Measurements from ENCODE around the gene SPG11.
"Not testable (repeated sequence)": the region's sequence is repeated elsewhere in the genome, so short reads cannot be mapped to it uniquely, and the experiment has no call there.

The SPG11 gene

GRCh38 chr15:44584162-44584749 lies 79.2 kb downstream of the SPG11 start:
- peak in 1 of 2 experiments; percentile 44 for DNase-seq (ENCODE audit: low spot score in 2 of 2)
- H3K4me1 ChIP-seq = no peaks in the 10 kb centered on the region
- no peaks in the 10 kb centered on the region for H3K9me3 ChIP-seq
- in situ Hi-C loops (cut with MboI; ENCODE audit: low sequenced_read_pairs) = loop anchor here (10.0 kb wide), 1 partner anchor 151 kb away; the partner anchor contains the start of gene TRIM69
- H3K27me3 ChIP-seq (ENCODE audit: low read depth) = no peaks in the 10 kb centered on the region
- peaks cover 45% of the 10 kb centered on the region for H3K36me3 ChIP-seq (replicated peaks)
- no peak overlapping the region for H3K4me3 ChIP-seq

GRCh38 chr15:44580105-44580504 lies 83.4 kb downstream of the SPG11 start:
- DNase-seq (ENCODE audit: low spot score in 2 of 2) = no peak
- in situ Hi-C loops (cut with MboI; ENCODE audit: low sequenced_read_pairs) = loop anchor here (10.0 kb wide), 1 partner anchor 155 kb away; the partner anchor contains the start of gene TRIM69

GRCh38 chr15:44574734-44575133 lies 88.7 kb downstream of the SPG11 start:
- peaks cover 3% of the 10 kb centered on the region for H3K36me3 ChIP-seq (replicated peaks)
- H3K9me3 ChIP-seq = no peaks in the 10 kb centered on the region
- no peak overlapping the region for H3K4me3 ChIP-seq
- H3K4me1 ChIP-seq = no peaks in the 10 kb centered on the region
- DNase-seq (ENCODE audit: low spot score in 2 of 2) = no peak
- in situ Hi-C loops (cut with MboI; ENCODE audit: low sequenced_read_pairs) = no loop called here
- H3K27me3 ChIP-seq (ENCODE audit: low read depth) = no peaks in the 10 kb centered on the region

More at GRCh38 chr15:44580105-44580504, 83.4 kb downstream of the SPG11 start:
- Histone ChIP-seq H3K27me3 (ENCODE audit: low read depth) (no peaks in the 10 kb centered on the region), H3K4me3 (no peak overlapping the region), H3K4me1 (no peaks in the 10 kb centered on the region), H3K9me3 (no peaks in the 10 kb centered on the region), H3K36me3 (replicated peaks) (peaks cover 37% of the 10 kb centered on the region)

GRCh38 chr15:44573386-44573785 lies 90.1 kb downstream of the SPG11 start:
- Histone ChIP-seq H3K9me3 (no peaks in the 10 kb centered on the region), H3K36me3 (replicated peaks) (peaks cover 7% of the 10 kb centered on the region), H3K4me1 (no peaks in the 10 kb centered on the region), H3K4me3 (no peak overlapping the region), H3K27me3 (ENCODE audit: low read depth) (no peaks in the 10 kb centered on the region)
- no peak for DNase-seq (ENCODE audit: low spot score in 2 of 2)
- in situ Hi-C loops (cut with MboI; ENCODE audit: low sequenced_read_pairs) = no loop called here

- no peaks in the 10 kb centered on the region for H3K27me3 ChIP-seq (ENCODE audit: low read depth)
- no peaks in the 10 kb centered on the region for H3K4me1 ChIP-seq
- in situ Hi-C loops (cut with MboI; ENCODE audit: low sequenced_read_pairs) = no loop called here
- DNase-seq (ENCODE audit: low spot score in 2 of 2) = no peak
- peaks cover 26% of the 10 kb centered on the region for H3K36me3 ChIP-seq (replicated peaks)
- no peaks in the 10 kb centered on the region for H3K9me3 ChIP-seq
- no peak overlapping the region for H3K4me3 ChIP-seq
These were observed 93.1 kb downstream of the SPG11 start for GRCh38 chr15:44570361-44570760.

- Histone ChIP-seq H3K4me3 (no peak overlapping the region), H3K36me3 (replicated peaks) (peaks cover 36% of the 10 kb centered on the region), H3K27me3 (ENCODE audit: low read depth) (no peaks in the 10 kb centered on the region), H3K9me3 (no peaks in the 10 kb centered on the region), H3K4me1 (no peaks in the 10 kb centered on the region)
- DNase-seq (ENCODE audit: low spot score in 2 of 2) = no peak
- in situ Hi-C loops (cut with MboI; ENCODE audit: low sequenced_read_pairs) = no loop called here
These were observed 94.1 kb downstream of the SPG11 start for GRCh38 chr15:44569316-44569715.

- DNase-seq (ENCODE audit: low spot score in 2 of 2) = no peak
- in situ Hi-C loops (cut with MboI; ENCODE audit: low sequenced_read_pairs) = no loop called here
- peaks cover 46% of the 10 kb centered on the region for H3K36me3 ChIP-seq (replicated peaks)
- no peaks in the 10 kb centered on the region for H3K27me3 ChIP-seq (ENCODE audit: low read depth)
- no peak overlapping the region for H3K4me3 ChIP-seq
- no peaks in the 10 kb centered on the region for H3K4me1 ChIP-seq
- no peaks in the 10 kb centered on the region for H3K9me3 ChIP-seq
These were observed 95.1 kb downstream of the SPG11 start for GRCh38 chr15:44568338-44568737.

- Histone ChIP-seq H3K4me3 (no peak overlapping the region), H3K4me1 (peaks cover 2% of the 10 kb centered on the region; the same call in 1 of the 2 replicates), H3K36me3 (replicated peaks) (peaks cover 65% of the 10 kb centered on the region), H3K9me3 (no peaks in the 10 kb centered on the region), H3K27me3 (ENCODE audit: low read depth) (no peaks in the 10 kb centered on the region)
- in situ Hi-C loops (cut with MboI; ENCODE audit: low sequenced_read_pairs) = no loop called here
- no peak for DNase-seq (ENCODE audit: low spot score in 2 of 2)
These were observed 97.3 kb downstream of the SPG11 start for GRCh38 chr15:44566155-44566540.

- no peak for DNase-seq (ENCODE audit: low spot score in 2 of 2)
- H3K4me3 ChIP-seq = no peak overlapping the region
- in situ Hi-C loops (cut with MboI; ENCODE audit: low sequenced_read_pairs) = no loop called here
- peaks cover 70% of the 10 kb centered on the region for H3K36me3 ChIP-seq (replicated peaks)
- no peaks in the 10 kb centered on the region for H3K9me3 ChIP-seq
- H3K4me1 ChIP-seq = peaks cover 2% of the 10 kb centered on the region; the same call in 1 of the 2 replicates
- no peaks in the 10 kb centered on the region for H3K27me3 ChIP-seq (ENCODE audit: low read depth)
These were observed 97.9 kb downstream of the SPG11 start for GRCh38 chr15:44565387-44566154.

- H3K36me3 ChIP-seq (replicated peaks) = peaks cover 93% of the 10 kb centered on the region
- in situ Hi-C loops (cut with MboI; ENCODE audit: low sequenced_read_pairs); DNase-seq (ENCODE audit: low spot score in 2 of 2); H3K4me3 ChIP-seq; H3K4me1 ChIP-seq; H3K9me3 ChIP-seq; H3K27me3 ChIP-seq (ENCODE audit: low read depth): not testable (repeated sequence)
These were observed 102.5 kb downstream of the SPG11 start for GRCh38 chr15:44560926-44561325.

GRCh38 chr15:44554934-44555723 lies 108.3 kb downstream of the SPG11 start:
- DNase-seq (ENCODE audit: low spot score in 2 of 2) = no peak
- in situ Hi-C loops (cut with MboI; ENCODE audit: low sequenced_read_pairs) = no loop called here
- Histone ChIP-seq H3K4me3 (no peak overlapping the region), H3K9me3 (no peaks in the 10 kb centered on the region), H3K27me3 (ENCODE audit: low read depth) (no peaks in the 10 kb centered on the region), H3K4me1 (no peaks in the 10 kb centered on the region), H3K36me3 (replicated peaks) (peaks cover 82% of the 10 kb centered on the region)

GRCh38 chr15:44550734-44551133 lies 112.7 kb downstream of the SPG11 start:
- Histone ChIP-seq H3K4me3 (no peak overlapping the region), H3K9me3 (no peaks in the 10 kb centered on the region), H3K27me3 (ENCODE audit: low read depth) (no peaks in the 10 kb centered on the region), H3K4me1 (peaks cover 3% of the 10 kb centered on the region; the same call in 1 of the 2 replicates), H3K36me3 (replicated peaks) (peaks cover 50% of the 10 kb centered on the region)
- in situ Hi-C loops (cut with MboI; ENCODE audit: low sequenced_read_pairs) = no loop called here
- DNase-seq (ENCODE audit: low spot score in 2 of 2) = no peak

- Histone ChIP-seq H3K4me3 (no peak overlapping the region), H3K36me3 (replicated peaks) (peaks cover 45% of the 10 kb centered on the region), H3K4me1 (peaks cover 6% of the 10 kb centered on the region; the same call in 1 of the 2 replicates), H3K27me3 (ENCODE audit: low read depth) (no peaks in the 10 kb centered on the region), H3K9me3 (no peaks in the 10 kb centered on the region)
- in situ Hi-C loops (cut with MboI; ENCODE audit: low sequenced_read_pairs) = no loop called here
- no peak for DNase-seq (ENCODE audit: low spot score in 2 of 2)
These were observed 113.2 kb downstream of the SPG11 start for GRCh38 chr15:44550256-44550655.

- H3K4me3 ChIP-seq; in situ Hi-C loops (cut with MboI; ENCODE audit: low sequenced_read_pairs); H3K4me1 ChIP-seq; DNase-seq (ENCODE audit: low spot score in 2 of 2); H3K27me3 ChIP-seq (ENCODE audit: low read depth); H3K9me3 ChIP-seq: not testable (repeated sequence)
- H3K36me3 ChIP-seq (replicated peaks) = peaks cover 38% of the 10 kb centered on the region
These were observed 114.3 kb downstream of the SPG11 start for GRCh38 chr15:44549152-44549551.

Measured in HAP-1 (cell line).